ENCODE results near the gene PLSCR5.

- TF ChIP-seq EZH2 (IDR thresholded peaks at IDR 0.05; ENCODE audit: borderline replicate concordance, low read depth, low read length, severe bottlenecking) (no peak), CTCF (IDR thresholded peaks at IDR 0.05; ENCODE audit: borderline replicate concordance, extremely low read depth, low read length, poor library complexity, severe bottlenecking) (no peak)
These were observed 23.5 kb upstream of the PLSCR5 start for GRCh38 chr3:146628671-146629070.

All from DND-41 (cell line).